Dermis lymphatic vessel endothelial cell (primary cell): ENCODE measurements around the gene SGCA. TPM values are rescaled to one million over a fixed set of nuclear protein-coding genes. Genes with fewer than 3 reads are reported as not detected.

Source experiments
- total RNA-seq: library from RNA; depleted of rRNA; stranded (reverse); fragments of >200 nt; gene quantifications from 2 replicates; pipeline ENCODE4 v1.2.1, GENCODE V29; 2014

The SGCA gene
- total RNA-seq, result not detected in 2 replicates

DNA sequence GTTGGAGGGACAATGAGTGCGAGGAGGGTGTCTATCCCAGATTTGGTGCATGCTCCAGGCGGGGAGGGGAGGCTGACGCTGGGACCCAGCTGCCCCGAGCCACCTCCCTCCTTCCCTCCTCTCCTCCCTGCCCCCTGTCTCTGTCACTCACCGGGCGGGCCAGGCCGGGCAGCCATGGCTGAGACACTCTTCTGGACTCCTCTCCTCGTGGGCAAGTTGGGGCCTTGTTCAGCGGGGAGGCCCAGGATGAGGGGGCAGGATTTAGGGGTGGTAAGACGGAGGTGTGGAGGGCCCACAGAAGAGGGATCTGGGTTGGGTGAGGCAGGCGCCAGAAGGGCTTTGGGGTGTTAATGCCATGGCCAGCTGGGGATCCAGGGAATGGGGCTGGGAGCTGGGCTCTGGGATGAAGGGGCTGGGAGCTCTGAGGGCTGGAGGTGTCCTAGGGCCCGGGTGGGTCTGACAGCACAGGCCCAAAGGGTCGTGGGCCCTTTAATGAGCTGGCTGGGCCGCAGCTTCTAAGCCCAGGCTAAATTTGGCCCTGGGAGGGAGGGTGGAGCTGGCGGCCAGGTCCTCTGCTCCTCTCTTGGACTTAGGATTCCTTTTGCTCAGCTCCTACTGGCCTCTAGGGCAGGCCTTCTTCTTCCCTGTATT lies at the start of gene SGCA:
Gene SGCA (plus strand): TSS at position 139 of the 651 bp plus-strand sequence. CDS start 36 bp downstream, at position 175.

DNA sequence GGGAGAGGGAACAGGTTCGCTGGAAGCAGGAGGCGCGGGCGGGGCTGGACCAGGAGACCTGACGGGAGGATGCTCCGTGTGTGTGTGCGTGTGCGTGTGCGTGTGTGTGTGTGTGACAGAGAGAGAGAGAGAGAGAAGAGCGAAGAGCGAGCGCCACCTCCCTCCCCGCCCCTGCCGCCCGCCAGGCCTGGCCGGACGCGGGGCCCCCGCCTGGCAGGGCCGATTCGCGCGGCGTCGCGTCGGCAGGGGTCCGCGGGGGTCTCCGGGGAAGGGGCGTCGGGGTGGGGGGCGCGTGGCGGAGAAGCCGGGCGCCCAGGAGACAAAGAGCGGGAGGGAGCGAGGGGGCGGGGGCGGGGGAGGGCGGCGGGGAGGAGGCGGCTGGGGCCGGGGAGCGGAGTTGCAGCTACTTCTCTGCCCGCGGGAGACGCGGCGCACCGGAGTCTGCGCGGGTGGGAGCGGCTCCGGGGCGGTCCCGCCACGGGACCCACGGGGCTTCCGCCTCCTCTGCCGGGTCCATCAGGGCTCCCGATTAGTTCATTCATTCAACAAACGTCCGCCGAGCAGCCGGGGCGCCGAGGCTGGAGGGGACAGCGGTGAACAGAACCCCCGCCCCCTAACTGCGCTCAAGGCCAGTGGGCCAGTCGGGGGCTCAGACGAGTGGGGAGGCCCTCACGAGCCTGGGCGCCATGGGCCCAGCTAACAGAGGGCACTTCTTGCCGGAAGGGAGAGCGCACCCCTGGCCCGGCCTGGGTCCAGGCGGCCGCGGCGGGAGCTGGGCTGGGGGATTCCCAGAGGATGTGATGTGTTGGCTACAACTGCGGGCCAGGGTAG lies 35.9 kb upstream of the SGCA start, which contains the start of gene SAMD14:
Gene SAMD14 (minus strand): TSS at position 433 of the 831 bp plus-strand sequence. CDS start 5,201 bp downstream, outside the sequence.

GRCh38 chr17:50150354-50151040 lies 15.3 kb upstream of the SGCA start, which contains the start of gene PPP1R9B:
Gene PPP1R9B (minus strand): TSS chr17:50150677. CDS start chr17:50150513, 164 bp downstream.

GRCh38 chr17:50201276-50201854 lies 35.6 kb downstream of the SGCA start, which contains the start of gene COL1A1:
Gene COL1A1 (minus strand): TSS chr17:50201631. CDS start chr17:50201513, 118 bp downstream.

Other genes with a start within 250 kb of the SGCA start
- gene DLX4, start 196.8 kb upstream of the SGCA start, total RNA-seq, result not detected in 2 replicates
- gene DLX3, start 170.8 kb upstream of the SGCA start, total RNA-seq, result not detected in 2 replicates
- 52.9 and 120 TPM in 2 replicates for gene ITGA3, start 109.9 kb upstream of the SGCA start, total RNA-seq
- gene PDK2, start 70.7 kb upstream of the SGCA start, total RNA-seq, result 13.1 and 23.5 TPM in 2 replicates
- 3.0 and 4.0 TPM in 2 replicates for gene SAMD14, start 35.8 kb upstream of the SGCA start, total RNA-seq
- gene PPP1R9B, start 15.3 kb upstream of the SGCA start, total RNA-seq, result 23.8 and 31.5 TPM in 2 replicates
- 8.3 and 49.2 TPM in 2 replicates for gene COL1A1, start 35.6 kb downstream of the SGCA start, total RNA-seq
- gene TMEM92, start 108.5 kb downstream of the SGCA start, total RNA-seq, result 0.17 TPM in 1 of 2 replicates, not detected in the other
- gene XYLT2, start 180.1 kb downstream of the SGCA start, total RNA-seq, result 16.2 and 17.8 TPM in 2 replicates
- gene MRPL27, start 207.2 kb downstream of the SGCA start, total RNA-seq, result 50.8 and 57.0 TPM in 2 replicates
- 0.65 and 0.77 TPM in 2 replicates for gene EME1, start 207.2 kb downstream of the SGCA start, total RNA-seq
- 86.5 and 86.7 TPM in 2 replicates for gene LRRC59, start 231.5 kb downstream of the SGCA start, total RNA-seq